HG02623 (cell line): ENCODE measurements around the gene THAP10.
"Not testable (repeated sequence)": the region's sequence is repeated elsewhere in the genome, so short reads cannot be mapped to it uniquely, and the experiment has no call there.

Experiments
- ATAC-seq: cut with Tn5 transposase; IDR thresholded peaks from one replicate; pipeline ENCODE4 v1.9.1; 2021; ENCODE audit warnings: moderate library complexity; ENCODE audit not compliant: unreplicated experiment

THAP10 gene

GRCh38 chr15:70879401-70879800, 12.8 kb downstream of the THAP10 start:
- no peak for ATAC-seq

DNA sequence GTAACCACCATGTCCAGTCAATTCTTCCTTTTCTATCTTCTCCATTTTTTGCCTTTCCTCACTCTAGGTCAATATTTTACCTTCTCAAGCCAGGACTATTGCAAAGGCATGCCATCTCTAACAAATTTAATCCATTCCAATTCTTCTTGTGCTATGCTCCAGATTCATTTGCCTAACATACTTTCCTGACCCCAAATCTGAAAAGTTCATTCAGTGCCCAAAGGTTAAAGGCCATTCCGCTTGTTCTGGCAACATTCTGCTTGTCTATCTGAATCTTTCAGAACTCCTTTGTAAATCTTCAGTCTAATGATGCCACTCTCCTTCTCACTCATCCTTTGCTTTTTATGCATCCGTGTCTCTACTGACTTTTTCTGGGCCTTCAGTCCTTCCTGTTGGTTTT, 15.6 kb downstream of the THAP10 start:
- no peak for ATAC-seq

- ATAC-seq: no peak
These were observed 16.2 kb downstream of the THAP10 start for GRCh38 chr15:70876011-70876410.

DNA sequence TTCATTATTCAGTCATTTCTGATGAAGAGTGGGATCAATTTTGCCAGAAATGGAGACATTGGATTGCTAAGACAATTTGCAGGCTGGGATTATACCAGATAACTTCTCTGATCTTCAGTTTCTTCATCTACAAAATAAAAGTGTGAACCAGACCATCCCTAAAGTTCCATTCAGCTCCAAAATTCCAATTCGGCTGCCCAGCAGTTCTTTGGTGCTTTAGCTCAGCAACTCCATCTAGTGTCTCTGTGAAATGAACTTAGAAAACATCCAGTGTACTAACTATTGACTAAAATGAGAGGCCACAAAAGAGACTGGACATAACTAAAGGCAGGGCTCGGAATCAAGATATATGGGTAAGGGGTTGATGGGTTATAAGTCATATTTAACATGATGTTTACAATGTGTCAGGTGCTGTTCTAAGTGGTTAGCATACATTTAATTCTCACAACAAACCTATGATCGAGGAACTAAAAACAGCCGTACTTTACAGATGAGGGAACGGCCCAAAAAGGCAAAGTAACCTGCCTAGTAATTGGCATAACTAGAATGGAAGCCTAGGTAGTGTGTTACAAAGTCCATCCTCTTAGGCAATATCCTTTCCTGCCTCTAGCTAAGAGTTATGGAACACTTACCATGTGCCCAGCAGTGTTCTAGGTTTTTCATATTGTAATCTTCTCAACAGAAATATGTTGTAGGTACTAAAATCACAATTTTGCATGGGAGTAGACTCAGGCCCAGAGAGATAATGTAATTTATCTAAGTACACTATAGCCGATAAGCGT, 17.0 kb downstream of the THAP10 start:
- no peak for ATAC-seq

- no peak for ATAC-seq
These were observed 18.8 kb downstream of the THAP10 start for GRCh38 chr15:70873232-70874054.

DNA sequence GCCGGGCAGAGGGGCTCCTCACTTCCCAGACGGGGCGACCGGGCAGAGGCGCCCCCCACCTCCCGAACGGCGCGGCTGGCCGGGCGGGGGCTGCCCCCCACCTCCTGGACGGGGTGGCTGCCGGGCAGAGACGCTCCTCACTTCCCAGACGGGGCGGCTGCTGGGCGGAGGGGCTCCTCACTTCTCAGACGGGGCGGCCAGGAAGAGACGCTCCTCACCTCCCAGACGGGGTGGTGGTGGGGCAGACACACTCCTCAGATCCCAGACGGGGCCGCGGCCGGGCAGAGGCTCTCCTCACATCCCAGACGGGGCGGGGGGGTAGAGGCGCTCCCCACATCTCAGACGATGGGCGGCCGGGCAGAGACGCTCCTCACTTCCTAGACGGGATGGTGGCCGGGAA, 20.7 kb downstream of the THAP10 start:
- ATAC-seq: not testable (repeated sequence)

DNA sequence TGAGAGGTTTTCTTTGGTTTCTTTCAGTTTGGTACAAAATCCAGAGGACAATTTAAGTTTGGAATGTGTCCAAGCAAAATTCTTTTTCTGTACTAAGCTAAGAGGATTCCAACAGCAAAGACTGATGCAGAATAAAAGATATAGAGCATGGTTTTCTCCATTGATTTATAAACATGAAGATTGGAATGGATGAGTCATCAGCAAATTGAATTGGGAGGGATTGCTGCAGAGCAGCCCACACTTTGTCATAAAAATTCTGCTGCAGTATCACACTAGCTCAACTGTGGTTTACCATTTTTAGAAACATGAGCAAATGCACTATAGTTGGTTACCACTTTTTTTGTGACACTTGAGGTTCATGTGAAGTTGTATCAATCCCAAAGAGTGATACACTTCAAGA, 22.2 kb downstream of the THAP10 start:
- no peak for ATAC-seq

DNA sequence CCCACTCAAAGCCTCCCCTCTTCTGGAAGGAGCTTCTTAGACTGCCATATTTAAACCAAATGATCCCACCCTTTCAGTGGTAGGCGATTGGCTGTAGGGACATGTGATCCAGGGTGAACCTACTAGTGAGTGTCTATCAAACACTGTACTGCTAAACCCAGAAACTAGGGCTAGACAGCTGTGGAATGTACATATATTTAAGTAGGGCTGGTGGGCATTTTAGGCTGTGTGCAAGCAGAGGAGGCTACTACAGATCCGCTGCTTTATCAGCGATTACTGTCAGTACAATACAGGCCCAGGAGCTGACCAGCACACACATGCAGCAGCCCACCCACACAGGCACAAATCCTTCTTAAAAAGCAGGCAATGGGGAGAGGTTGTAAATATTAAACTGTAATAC, 22.9 kb downstream of the THAP10 start:
- no peak for ATAC-seq

DNA sequence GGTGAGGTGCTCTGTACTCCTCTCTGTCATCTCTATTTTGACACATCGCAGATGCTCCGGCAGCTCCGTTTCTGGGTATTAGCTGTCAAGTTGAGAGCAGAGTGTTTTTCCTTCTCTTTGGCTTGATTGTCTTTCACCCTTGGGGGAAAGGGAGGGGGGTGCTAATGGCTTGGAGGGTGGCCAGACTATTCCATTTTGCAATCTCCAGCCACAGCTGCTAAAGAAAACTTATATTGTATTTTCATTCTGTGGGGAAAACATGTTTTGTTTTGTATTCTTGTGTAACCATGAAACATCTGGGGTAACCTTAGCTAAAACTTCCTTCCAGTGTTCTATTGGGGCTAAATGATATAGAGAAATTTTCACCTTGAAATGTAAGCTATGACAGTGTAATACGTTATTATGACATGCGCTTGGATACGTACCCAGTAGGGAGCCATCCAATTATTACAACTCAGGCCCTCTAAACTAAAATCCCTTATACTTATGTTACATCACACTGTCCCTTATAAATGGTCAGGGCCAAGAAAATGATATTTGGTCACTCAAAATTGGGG, 24.2 kb downstream of the THAP10 start:
- no peak for ATAC-seq

DNA sequence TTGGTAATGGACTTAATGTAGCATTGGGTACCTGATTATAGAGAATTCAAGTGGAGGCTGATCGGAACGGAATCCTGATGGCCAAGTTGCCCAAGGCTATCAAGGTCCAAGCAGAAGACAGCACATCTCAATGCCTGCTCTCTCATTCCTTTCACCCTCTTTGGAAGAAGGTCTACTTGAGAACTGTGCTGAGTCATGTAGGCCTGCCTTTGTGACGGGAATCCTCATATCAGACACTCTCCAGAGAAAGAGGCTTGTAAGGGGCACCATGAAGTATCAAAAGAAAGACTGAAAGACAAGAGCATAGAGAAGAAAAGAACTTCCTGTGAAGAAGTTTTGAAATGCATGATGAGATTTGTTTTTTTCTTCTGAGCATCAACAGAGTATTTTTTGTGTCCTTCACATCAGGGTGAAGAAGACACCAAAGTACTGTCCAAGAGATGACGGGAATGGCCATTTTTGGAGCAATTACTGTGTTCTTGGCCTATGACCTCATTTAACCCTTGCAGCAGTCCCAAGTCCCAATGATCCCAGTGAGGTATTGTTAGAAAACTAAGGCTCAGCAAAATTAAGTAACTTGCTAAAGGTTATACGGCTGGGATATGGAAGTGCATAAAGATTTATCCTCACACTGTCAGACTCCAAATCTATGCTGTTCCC, 25.1 kb downstream of the THAP10 start:
- ATAC-seq: no peak

- no peak for ATAC-seq
These were observed 28.6 kb downstream of the THAP10 start for GRCh38 chr15:70863450-70864218.

DNA sequence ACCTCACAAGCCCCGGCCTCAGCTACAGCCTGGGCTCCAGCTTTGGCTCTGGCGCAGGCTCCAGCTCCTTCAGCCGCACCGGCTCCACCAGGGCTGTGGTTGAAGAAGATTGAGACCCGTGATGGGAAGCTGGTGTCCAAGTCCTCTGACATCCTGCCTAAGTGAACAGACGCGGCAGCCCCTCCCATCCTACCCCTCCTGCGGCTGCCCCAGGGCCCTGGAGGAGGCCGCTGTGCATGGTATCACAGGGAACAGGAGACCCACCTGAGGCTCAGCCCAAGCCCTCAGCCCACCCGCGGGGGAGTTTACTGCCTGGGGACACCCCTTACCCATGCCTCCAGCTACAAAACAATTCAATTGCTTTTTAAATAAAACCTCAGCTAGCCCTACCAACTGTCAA, 32.2 kb downstream of the THAP10 start:
- ATAC-seq: no peak

DNA sequence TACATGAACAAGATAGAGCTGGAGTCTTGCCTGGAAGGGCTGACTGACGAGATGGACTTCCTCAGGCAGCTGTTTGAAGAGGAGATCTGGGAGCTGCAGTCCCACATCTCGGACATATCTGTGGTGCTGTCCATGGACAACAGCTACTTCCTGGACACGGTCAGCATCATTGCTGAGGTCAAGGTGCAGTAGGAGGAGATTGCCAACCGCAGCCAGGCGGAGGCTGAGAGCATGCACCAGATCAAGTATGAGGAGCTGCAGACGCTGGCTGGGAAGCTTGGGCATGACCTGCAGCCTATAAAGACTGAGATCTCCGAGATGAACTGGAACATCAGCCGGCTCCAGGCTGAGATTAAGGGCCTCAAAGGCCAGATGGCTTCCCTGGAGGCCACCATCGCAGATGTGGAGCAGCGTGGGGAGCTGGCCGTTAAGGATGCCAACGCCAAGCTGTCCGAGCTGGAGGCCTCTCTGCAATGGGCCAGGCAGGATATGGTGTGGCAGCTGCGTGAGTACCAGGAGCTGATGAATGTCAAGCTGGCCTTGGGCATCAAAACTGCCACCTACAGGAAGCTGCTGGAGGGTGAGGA, 32.8 kb downstream of the THAP10 start:
- ATAC-seq: no peak

DNA sequence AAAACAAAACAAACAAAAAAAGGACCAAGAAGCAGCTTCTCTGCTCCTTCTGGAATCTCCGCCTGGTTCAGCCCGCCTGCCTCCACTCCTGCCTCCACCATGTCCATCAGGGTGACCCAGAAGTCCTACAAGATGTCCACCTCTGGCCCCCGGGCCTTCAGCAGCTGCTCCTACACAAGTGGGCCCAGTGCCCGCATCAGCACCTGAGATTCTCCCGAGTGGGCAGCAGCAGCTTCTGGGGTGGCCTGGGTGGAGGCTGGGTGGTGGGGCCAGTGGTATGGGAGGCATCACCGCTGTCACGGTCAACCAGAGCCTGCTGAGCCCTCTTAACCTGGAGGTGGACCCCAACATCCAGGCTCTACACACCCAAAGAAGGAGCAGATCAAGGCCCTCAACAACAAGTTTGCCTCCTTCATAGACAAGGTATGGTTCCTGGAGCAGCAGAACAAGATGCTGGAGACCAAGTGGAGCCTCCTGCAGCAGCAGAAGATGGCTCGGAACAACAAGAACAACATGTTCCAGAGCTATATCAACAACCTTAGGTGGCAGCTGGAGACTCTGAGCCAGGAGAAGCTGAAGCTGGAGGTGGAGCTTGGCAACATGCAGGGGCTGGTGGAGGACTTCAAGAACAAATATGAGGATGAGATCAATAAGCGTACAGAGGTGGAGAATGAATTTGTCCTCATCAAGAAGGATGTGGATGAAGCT, 33.5 kb downstream of the THAP10 start:
- ATAC-seq: not testable (repeated sequence)

GRCh38 chr15:70857562-70858285, 34.5 kb downstream of the THAP10 start:
- ATAC-seq: no peak

DNA sequence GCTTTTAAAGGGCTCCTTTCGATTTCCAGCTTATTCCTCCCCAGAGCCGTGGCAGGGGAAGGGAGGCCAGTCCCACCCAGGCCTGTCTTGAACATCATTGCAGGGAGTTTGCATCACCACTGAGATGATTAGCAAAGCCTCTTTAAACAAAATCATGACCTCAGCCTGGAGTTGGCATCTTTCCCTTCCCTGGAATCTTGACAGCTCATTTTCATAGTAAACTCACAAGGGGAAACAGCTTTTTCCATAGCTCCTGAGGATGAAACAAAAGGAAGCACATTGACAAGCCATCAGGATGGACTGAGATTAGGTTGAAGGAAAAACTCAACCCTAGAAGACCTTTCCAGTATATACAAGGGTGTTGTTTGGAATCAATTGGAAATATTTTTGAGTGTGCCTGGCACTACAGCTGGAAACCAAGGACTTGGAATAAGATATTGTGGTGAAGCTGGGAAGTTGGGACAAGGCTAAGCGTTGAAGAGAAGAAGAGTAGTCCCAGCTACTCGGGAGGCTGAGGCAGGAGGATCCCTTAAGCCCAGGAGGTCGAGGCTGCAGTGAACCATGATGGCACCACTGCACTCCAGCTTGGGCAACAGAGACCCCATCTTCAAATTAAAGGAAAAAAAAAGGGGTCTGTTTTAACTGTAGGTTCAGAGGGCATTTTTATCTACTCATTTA, 35.2 kb downstream of the THAP10 start:
- ATAC-seq: no peak

DNA sequence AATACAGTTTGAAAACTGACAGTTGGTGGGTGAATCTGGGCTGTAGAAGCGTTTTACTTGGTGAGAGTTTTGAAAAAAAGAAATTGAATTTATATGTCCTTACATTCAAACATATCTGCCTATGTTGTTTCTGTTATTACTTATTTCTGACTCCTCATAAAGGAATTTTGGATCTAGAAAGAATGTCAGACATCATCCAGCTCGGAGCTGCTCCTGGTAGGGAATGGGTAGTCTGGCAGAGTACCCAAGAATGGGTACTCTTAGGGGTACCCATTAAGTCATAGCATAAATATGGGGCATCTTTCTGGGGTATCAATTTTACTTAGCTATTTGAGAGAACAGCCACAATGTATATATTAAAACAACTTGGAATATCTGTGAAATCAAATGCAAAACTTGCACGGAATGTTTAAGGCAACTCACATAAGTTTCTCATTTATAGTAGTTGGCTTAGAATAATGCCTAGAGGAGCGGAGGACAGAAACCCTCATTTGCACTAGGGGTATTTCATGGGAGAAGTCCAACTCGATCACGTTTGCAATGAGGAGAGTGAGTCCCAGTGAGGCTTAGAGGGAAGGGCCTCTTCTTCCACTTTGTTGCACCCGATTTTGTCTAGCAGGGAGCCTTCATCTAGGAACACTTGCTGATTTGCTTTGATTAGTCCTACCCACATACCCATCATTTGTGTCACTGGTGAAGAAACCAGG, 35.9 kb downstream of the THAP10 start:
- no peak for ATAC-seq

GRCh38 chr15:70855764-70856163, 36.5 kb downstream of the THAP10 start:
- no peak for ATAC-seq
